GM23338 (cell line): Measurements from ENCODE around the gene SIVA1. TPM values are rescaled to one million over a fixed set of nuclear protein-coding genes. Genes with fewer than 3 reads are reported as not detected.
A peak's percentile ranks its signal among the peaks of the same experiment; 100 is the strongest.
"Not testable (repeated sequence)": the region's sequence is repeated elsewhere in the genome, so short reads cannot be mapped to it uniquely, and the experiment has no call there.

ENCODE experiments used
- ATAC-seq: fragments of 200-7000 bp; cut with Tn5 transposase; 3 replicates; pipeline ENCODE4 v1.9.1; 2020
- DNase-seq: peaks from one replicate; pipeline ENCODE4 v3.0.0-alpha.2; 2015; ENCODE audit warnings: low spot score
- H2AFZ ChIP-seq: fragments of 200-600 bp; sonication (generic); 2 replicates; pipeline ENCODE4 v1.8.0; 2016; ENCODE audit warnings: antibody characterized with exemption, mild to moderate bottlenecking, moderate library complexity
- H3F3A ChIP-seq: fragments of 200-600 bp; sonication (generic); replicated peaks from 2 replicates; pipeline ENCODE4 v1.8.0; 2017; ENCODE audit warnings: antibody characterized with exemption, mixed run types, low read depth
- H3K27ac ChIP-seq: fragments of 200-600 bp; sonication (generic); 2 replicates; pipeline ENCODE4 v1.6.1; 2016; ENCODE audit warnings: low read depth
- H3K27me3 ChIP-seq: fragments of 200-600 bp; sonication (generic); 2 replicates; pipeline ENCODE4 v1.8.0; 2016; ENCODE audit warnings: mild to moderate bottlenecking, mixed run types, moderate library complexity; ENCODE audit not compliant: insufficient read depth
- H3K36me3 ChIP-seq: fragments of 200-600 bp; sonication (generic); 2 replicates; pipeline ENCODE4 v1.8.0; 2016; ENCODE audit warnings: mild to moderate bottlenecking; ENCODE audit not compliant: insufficient read depth
- H3K4me1 ChIP-seq: fragments of 200-600 bp; sonication (generic); 2 replicates; pipeline ENCODE4 v1.8.0; 2016; ENCODE audit warnings: mild to moderate bottlenecking, moderate library complexity; ENCODE audit not compliant: insufficient read depth
- H3K4me2 ChIP-seq: fragments of 200-600 bp; sonication (generic); 2 replicates; pipeline ENCODE4 v1.7.1; 2017; ENCODE audit warnings: mixed run types
- H3K4me3 ChIP-seq: fragments of 200-600 bp; sonication (generic); 2 replicates; pipeline ENCODE4 v1.6.1; 2016; ENCODE audit warnings: mixed run types
- H3K79me2 ChIP-seq: fragments of 200-600 bp; sonication (generic); replicated peaks from 2 replicates; pipeline ENCODE4 v1.8.0; 2017; ENCODE audit warnings: mild to moderate bottlenecking; ENCODE audit not compliant: insufficient read depth
- H3K9me2 ChIP-seq: fragments of 200-600 bp; sonication (generic); 2 replicates; pipeline ENCODE4 v1.8.0; 2017; ENCODE audit not compliant: insufficient read depth
- H4K20me1 ChIP-seq: fragments of 200-600 bp; sonication (generic); replicated peaks from 2 replicates; pipeline ENCODE4 v1.8.0; 2017; ENCODE audit warnings: mild to moderate bottlenecking; ENCODE audit not compliant: insufficient read depth
- H3K27ac Mint-ChIP-seq: 2 replicates; pipeline ENCODE4 v1.8.0; 2020; ENCODE audit warnings: inconsistent platforms, mild to moderate bottlenecking, moderate library complexity, mixed read lengths
- H3K27me3 Mint-ChIP-seq: 3 replicates; pipeline ENCODE4 v1.8.0; 2022; ENCODE audit warnings: low read depth, mild to moderate bottlenecking, moderate library complexity, mixed read lengths, inconsistent platforms; ENCODE audit not compliant: insufficient read depth, poor library complexity
- H3K36me3 Mint-ChIP-seq: 3 replicates; pipeline ENCODE4 v1.8.0; 2021; ENCODE audit warnings: low read depth, mild to moderate bottlenecking, inconsistent platforms, moderate library complexity, mixed read lengths
- H3K4me1 Mint-ChIP-seq: 3 replicates; pipeline ENCODE4 v1.8.0; 2020; ENCODE audit warnings: mild to moderate bottlenecking, inconsistent platforms, mixed read lengths
- H3K4me3 Mint-ChIP-seq: 3 replicates; pipeline ENCODE4 v1.8.0; 2021; ENCODE audit warnings: moderate library complexity, mild to moderate bottlenecking, inconsistent platforms, mixed read lengths
- H3K9me3 Mint-ChIP-seq: 3 replicates; pipeline ENCODE4 v1.8.0; 2020; ENCODE audit warnings: moderate library complexity, mild to moderate bottlenecking, inconsistent platforms, mixed read lengths
- CREB1 ChIP-seq: fragments of 250-450 bp; sonication (Bioruptor Pico); IDR thresholded peaks from 2 replicates; pipeline ENCODE4 v1.5.0; 2020; ENCODE audit warnings: low read depth, mild to moderate bottlenecking, moderate library complexity
- EZH2 ChIP-seq: fragments of 200-600 bp; sonication (generic); IDR thresholded peaks from one replicate; pipeline ENCODE4 v1.8.0; 2017; ENCODE audit warnings: antibody characterized with exemption, mild to moderate bottlenecking, low read depth; ENCODE audit not compliant: unreplicated experiment
- EZH2phosphoT487 ChIP-seq: fragments of 200-600 bp; sonication (generic); IDR thresholded peaks from one replicate; pipeline ENCODE4 v1.8.1; 2018; ENCODE audit warnings: antibody characterized with exemption; ENCODE audit not compliant: unreplicated experiment
- NANOG ChIP-seq: IDR thresholded peaks from 2 replicates; pipeline ENCODE4 v1.6.1; 2016; ENCODE audit warnings: antibody characterized with exemption, borderline replicate concordance
- POLR2AphosphoS5 ChIP-seq: IDR thresholded peaks from 2 replicates; pipeline ENCODE4 v1.6.1; 2016; ENCODE audit warnings: antibody characterized with exemption, low read depth
- ZNF114 ChIP-seq: fragments of 250-450 bp; sonication (Bioruptor Pico); IDR thresholded peaks from 2 replicates; pipeline ENCODE4 v1.5.0; 2020; ENCODE audit warnings: mild to moderate bottlenecking, moderate library complexity
- ZNF331 ChIP-seq: fragments of 250-450 bp; sonication (Bioruptor Pico); IDR thresholded peaks from 2 replicates; pipeline ENCODE4 v1.5.0; 2020; ENCODE audit warnings: low read depth, mild to moderate bottlenecking, moderate library complexity
- polyA plus RNA-seq: library from polyadenylated mRNA; unstranded; fragments of >200 nt; fragmentation: Nextera tagmentation; extraction: Ambion mirVana; gene quantifications from 2 replicates; pipeline ENCODE4 v1.2.1, GENCODE V29; 2016
- total RNA-seq: library from RNA; depleted of rRNA; stranded (reverse); fragments of >200 nt; shearing (Covaris generic); gene quantifications from 2 replicates; pipeline ENCODE4 v1.2.3, GENCODE V29; 2014
- TF ChIP-seq, protein P1 (sequence below): IDR thresholded peaks from one replicate; pipeline ENCODE4 v1.6.1; 2018; ENCODE audit warnings: antibody characterized with exemption; ENCODE audit not compliant: unreplicated experiment
- TF ChIP-seq, protein P2 (sequence below): IDR thresholded peaks from 2 replicates; pipeline ENCODE4 v1.6.1; 2016; ENCODE audit warnings: antibody characterized with exemption

SIVA1 gene
- total and polyA plus RNA-seq, 2 experiments from 2014 or later = 215 to 392 TPM

DNA sequence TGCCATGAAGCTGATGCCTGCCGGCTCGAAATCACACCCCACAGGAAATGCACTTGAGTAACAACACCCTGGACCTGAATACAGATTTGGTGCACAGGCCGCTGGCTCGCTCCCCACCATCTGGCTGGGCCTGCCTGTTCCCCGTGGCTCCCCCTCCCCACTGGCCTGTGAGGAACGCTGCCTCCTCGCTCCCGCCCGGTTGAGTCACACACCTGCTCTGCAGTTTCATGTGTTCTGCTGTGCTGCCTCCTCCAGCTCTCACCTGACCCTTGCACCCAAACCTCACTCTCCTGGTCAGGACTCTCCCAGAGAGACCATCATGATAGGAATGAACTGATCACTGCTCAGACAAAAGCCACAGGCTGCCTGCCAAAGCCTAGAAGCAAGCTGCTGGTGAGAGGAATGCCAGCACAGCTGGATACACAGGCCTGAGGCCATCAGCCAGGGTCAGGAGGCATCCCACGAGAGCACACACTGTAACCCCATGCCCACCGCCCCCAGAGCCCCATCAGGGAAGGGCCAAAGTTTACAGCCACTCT is 3.8 kb upstream of the SIVA1 start (continued):
- TF ChIP-seq, protein P1, sequence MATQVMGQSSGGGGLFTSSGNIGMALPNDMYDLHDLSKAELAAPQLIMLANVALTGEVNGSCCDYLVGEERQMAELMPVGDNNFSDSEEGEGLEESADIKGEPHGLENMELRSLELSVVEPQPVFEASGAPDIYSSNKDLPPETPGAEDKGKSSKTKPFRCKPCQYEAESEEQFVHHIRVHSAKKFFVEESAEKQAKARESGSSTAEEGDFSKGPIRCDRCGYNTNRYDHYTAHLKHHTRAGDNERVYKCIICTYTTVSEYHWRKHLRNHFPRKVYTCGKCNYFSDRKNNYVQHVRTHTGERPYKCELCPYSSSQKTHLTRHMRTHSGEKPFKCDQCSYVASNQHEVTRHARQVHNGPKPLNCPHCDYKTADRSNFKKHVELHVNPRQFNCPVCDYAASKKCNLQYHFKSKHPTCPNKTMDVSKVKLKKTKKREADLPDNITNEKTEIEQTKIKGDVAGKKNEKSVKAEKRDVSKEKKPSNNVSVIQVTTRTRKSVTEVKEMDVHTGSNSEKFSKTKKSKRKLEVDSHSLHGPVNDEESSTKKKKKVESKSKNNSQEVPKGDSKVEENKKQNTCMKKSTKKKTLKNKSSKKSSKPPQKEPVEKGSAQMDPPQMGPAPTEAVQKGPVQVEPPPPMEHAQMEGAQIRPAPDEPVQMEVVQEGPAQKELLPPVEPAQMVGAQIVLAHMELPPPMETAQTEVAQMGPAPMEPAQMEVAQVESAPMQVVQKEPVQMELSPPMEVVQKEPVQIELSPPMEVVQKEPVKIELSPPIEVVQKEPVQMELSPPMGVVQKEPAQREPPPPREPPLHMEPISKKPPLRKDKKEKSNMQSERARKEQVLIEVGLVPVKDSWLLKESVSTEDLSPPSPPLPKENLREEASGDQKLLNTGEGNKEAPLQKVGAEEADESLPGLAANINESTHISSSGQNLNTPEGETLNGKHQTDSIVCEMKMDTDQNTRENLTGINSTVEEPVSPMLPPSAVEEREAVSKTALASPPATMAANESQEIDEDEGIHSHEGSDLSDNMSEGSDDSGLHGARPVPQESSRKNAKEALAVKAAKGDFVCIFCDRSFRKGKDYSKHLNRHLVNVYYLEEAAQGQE = no peak
- no peak for TF ChIP-seq CREB1
- no peak for TF ChIP-seq POLR2AphosphoS5
- no peak for TF ChIP-seq EZH2

DNA sequence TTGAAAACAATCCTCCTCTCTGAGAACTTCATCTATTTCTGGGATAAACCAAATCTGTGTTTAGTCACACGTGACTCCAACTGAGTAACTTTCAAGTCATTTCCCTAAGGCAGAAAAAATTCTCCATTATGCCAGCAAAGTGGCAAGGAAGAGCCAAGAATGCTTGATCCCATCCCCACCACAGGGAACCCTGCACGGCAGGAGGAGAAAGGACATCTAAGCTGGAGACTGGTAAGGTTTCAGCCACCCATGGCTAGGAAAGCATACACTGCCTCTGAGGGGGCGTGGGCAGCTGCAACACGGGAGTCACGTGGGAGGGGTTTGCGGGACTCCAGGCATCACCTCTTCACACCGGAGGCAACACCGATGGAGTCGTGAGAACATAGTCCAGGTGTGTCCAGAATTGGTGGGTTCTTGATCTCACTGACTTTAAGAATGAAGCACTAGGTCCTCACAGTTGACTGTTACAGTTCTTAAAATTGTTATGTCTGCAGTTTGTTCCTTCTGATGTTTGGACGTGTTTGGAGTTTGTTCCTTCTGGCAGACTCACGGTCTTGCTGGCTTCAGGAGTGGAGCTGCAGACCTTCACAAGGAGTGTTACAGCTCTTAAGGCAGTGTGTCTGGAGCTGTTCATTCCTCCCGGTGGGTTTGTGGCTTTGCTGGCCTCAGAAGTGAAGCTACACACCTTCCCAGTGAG is 2.7 kb upstream of the SIVA1 start:
- ATAC-seq = no peak
- H3K79me2 ChIP-seq = peaks cover 20% of the 10 kb centered on the region
- Mint-ChIP-seq H3K4me1 (peaks cover 17% of the 10 kb centered on the region), H3K27me3 (peaks cover 26% of the 10 kb centered on the region), H3K27ac (no peak overlapping the region), H3K9me3 (peaks cover 27% of the 10 kb centered on the region), H3K4me3 (peak overlapping the region; percentile 14; the same call in 1 of the 3 replicates), H3K36me3 (peaks cover 32% of the 10 kb centered on the region)
- no peak overlapping the region for H3K27ac ChIP-seq
- no peaks in the 10 kb centered on the region for H3K9me2 ChIP-seq
- peaks cover 5% of the 10 kb centered on the region; the same call in 1 of the 2 replicates for H3K36me3 ChIP-seq
- no peak for TF ChIP-seq NANOG
- TF ChIP-seq CREB1 = no peak
- no peak for TF ChIP-seq EZH2
- no peak for TF ChIP-seq POLR2AphosphoS5
- TF ChIP-seq, protein P2, sequence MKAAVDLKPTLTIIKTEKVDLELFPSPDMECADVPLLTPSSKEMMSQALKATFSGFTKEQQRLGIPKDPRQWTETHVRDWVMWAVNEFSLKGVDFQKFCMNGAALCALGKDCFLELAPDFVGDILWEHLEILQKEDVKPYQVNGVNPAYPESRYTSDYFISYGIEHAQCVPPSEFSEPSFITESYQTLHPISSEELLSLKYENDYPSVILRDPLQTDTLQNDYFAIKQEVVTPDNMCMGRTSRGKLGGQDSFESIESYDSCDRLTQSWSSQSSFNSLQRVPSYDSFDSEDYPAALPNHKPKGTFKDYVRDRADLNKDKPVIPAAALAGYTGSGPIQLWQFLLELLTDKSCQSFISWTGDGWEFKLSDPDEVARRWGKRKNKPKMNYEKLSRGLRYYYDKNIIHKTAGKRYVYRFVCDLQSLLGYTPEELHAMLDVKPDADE = no peak
- TF ChIP-seq EZH2phosphoT487 = no peak
- TF ChIP-seq ZNF331 (CRISPR knock-in tag) = no peak
- TF ChIP-seq, protein P1 = no peak
- no peak for TF ChIP-seq ZNF114 (CRISPR knock-in tag)
- H3F3A ChIP-seq = no peaks in the 10 kb centered on the region
- no peak for DNase-seq
- H3K4me1 ChIP-seq = peaks cover 6% of the 10 kb centered on the region; the same call in 1 of the 2 replicates
- H4K20me1 ChIP-seq = peaks cover 9% of the 10 kb centered on the region
- no peak overlapping the region for H3K4me2 ChIP-seq
- H3K4me3 ChIP-seq = no peak overlapping the region
- H3K27me3 ChIP-seq = no peaks in the 10 kb centered on the region
- H2AFZ ChIP-seq = no peak overlapping the region

DNA sequence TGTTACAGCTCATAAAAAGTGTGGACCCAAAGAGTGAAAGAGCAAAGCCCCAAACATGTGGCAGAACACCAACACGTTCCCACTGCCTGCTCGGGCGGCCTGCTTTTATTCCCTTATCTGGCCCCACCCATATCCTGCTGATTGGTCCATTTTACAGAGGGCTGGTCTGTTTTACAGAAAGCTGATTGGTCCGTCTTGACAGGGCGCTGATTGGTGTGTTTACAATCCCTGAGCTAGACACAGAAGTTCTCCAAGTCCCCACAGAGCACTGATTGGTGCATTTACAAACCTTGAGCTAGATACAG is 2.2 kb upstream of the SIVA1 start:
- not testable (repeated sequence) for DNase-seq, H3K9me2 ChIP-seq, H2AFZ ChIP-seq, H3K4me3 ChIP-seq, H3K4me1 ChIP-seq, H4K20me1 ChIP-seq, ATAC-seq, H3K27ac ChIP-seq, H3K27me3 ChIP-seq, H3K4me2 ChIP-seq, H3K36me3 ChIP-seq, H3K27ac Mint-ChIP-seq, H3F3A ChIP-seq, H3K4me3 Mint-ChIP-seq
- Mint-ChIP-seq H3K9me3 (peaks cover 27% of the 10 kb centered on the region), H3K4me1 (peaks cover 17% of the 10 kb centered on the region), H3K27me3 (peaks cover 28% of the 10 kb centered on the region), H3K36me3 (peaks cover 34% of the 10 kb centered on the region)
- peaks cover 23% of the 10 kb centered on the region for H3K79me2 ChIP-seq
